Activated CD8-positive, alpha-beta T cell treated with anti-CD3 and anti-CD28 coated beads, Interleukin-2, amount 10 ng/mL, durations not matched to agents 7 days and 5 days (primary cell): ENCODE data around the gene CAMK4. TPM values are rescaled to one million over a fixed set of nuclear protein-coding genes. Genes with fewer than 3 reads are reported as not detected.

ENCODE experiments used
- ATAC-seq: fragments of 150-1000 bp; cut with Tn5 transposase; one replicate; pipeline ENCODE4 v1.10.0; 2021; ENCODE audit warnings: moderate library complexity
- CTCF ChIA-PET: fragments of 350-600 bp; sonication (Branson Sonifier 250); formaldehyde crosslinking; loops from one replicate; lab custom pipeline; 2021; ENCODE audit warnings: antibody characterized with exemption; lab: Charles Lee
- POLR2A ChIA-PET: fragments of 350-600 bp; sonication (Branson Sonifier 250); formaldehyde crosslinking; loops from one replicate; lab custom pipeline; 2021; ENCODE audit warnings: antibody characterized with exemption; lab: Charles Lee
- DNase-seq: peaks from one replicate; pipeline ENCODE4 v3.0.0-alpha.2; 2020
- H3K27ac Mint-ChIP-seq: one replicate; pipeline ENCODE4 v1.8.0; 2021; ENCODE audit warnings: mild to moderate bottlenecking, mixed read lengths
- H3K27me3 Mint-ChIP-seq: one replicate; pipeline ENCODE4 v1.8.0; 2021; ENCODE audit warnings: low read depth, mixed read lengths
- H3K36me3 Mint-ChIP-seq: one replicate; pipeline ENCODE4 v1.8.0; 2021; ENCODE audit warnings: low read depth, mixed read lengths
- H3K4me1 Mint-ChIP-seq: one replicate; pipeline ENCODE4 v1.8.0; 2021; ENCODE audit warnings: low read depth, mixed read lengths
- H3K4me3 Mint-ChIP-seq: one replicate; pipeline ENCODE4 v1.8.0; 2021; ENCODE audit warnings: mild to moderate bottlenecking, mixed read lengths
- H3K9me3 Mint-ChIP-seq: one replicate; pipeline ENCODE4 v1.8.0; 2022; ENCODE audit warnings: mixed read lengths; ENCODE audit not compliant: insufficient read depth
- total RNA-seq, 2 experiments: library from RNA; stranded (reverse); gene quantifications; one replicate each; pipeline ENCODE4 v1.2.3, GENCODE V29; 2021

CAMK4 gene
- total RNA-seq, 2 experiments from 2014 or later = 82.7 to 84.9 TPM

DNA sequence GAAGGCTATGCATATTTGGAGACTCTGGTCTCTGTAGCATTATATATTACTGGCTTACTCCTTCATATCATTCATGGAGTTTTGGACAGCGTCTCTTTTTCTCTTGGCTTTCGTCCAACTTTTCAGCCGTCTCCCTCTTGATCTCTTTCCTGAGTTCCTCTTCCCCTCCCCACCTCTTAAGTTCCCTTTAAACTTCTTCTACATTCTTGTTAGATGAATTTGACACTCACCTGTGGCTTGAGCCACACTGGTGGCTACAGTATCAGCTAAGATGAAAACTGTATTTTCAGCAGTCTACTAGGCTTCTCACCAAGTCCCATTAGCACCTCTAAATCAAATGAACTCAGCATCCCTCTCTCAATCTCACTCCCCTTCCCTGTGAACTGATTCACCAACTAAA is 160.0 kb downstream of the CAMK4 start:
- Mint-ChIP-seq H3K36me3 (peaks cover 32% of the 10 kb centered on the region), H3K9me3 (no peaks in the 10 kb centered on the region), H3K27ac (no peak overlapping the region), H3K4me3 (no peak overlapping the region), H3K27me3 (no peaks in the 10 kb centered on the region), H3K4me1 (peaks cover 2% of the 10 kb centered on the region)
- DNase-seq (no peak), ATAC-seq (no peak)
- ChIA-PET CTCF (no interaction called here), POLR2A (no interaction called here)

GRCh38 chr5:111385051-111385450 is 160.9 kb downstream of the CAMK4 start:
- Mint-ChIP-seq H3K27ac (no peak overlapping the region), H3K36me3 (peaks cover 32% of the 10 kb centered on the region), H3K4me3 (no peak overlapping the region), H3K27me3 (no peaks in the 10 kb centered on the region), H3K9me3 (no peaks in the 10 kb centered on the region), H3K4me1 (peaks cover 2% of the 10 kb centered on the region)
- ChIA-PET POLR2A (no interaction called here), CTCF (no interaction called here)
- ATAC-seq (no peak), DNase-seq (no peak)

- ATAC-seq = no peak
- POLR2A ChIA-PET = interaction anchor here (0.5 kb wide), 1 partner anchor 204 kb away, joined by 3 read pairs; no protein-coding TSS in a partner anchor
- H3K4me1 Mint-ChIP-seq = peaks cover 2% of the 10 kb centered on the region
- no peak for DNase-seq
- no peaks in the 10 kb centered on the region for H3K27me3 Mint-ChIP-seq
- CTCF ChIA-PET = interaction anchor here (0.9 kb wide), 1 partner anchor 65 kb away, joined by 3 read pairs; no protein-coding TSS in a partner anchor
- H3K9me3 Mint-ChIP-seq = no peaks in the 10 kb centered on the region
- H3K27ac Mint-ChIP-seq = no peak overlapping the region
- no peak overlapping the region for H3K4me3 Mint-ChIP-seq
- H3K36me3 Mint-ChIP-seq = peaks cover 33% of the 10 kb centered on the region
Measured at GRCh38 chr5:111385970-111386831, 162.0 kb downstream of the CAMK4 start.

DNA sequence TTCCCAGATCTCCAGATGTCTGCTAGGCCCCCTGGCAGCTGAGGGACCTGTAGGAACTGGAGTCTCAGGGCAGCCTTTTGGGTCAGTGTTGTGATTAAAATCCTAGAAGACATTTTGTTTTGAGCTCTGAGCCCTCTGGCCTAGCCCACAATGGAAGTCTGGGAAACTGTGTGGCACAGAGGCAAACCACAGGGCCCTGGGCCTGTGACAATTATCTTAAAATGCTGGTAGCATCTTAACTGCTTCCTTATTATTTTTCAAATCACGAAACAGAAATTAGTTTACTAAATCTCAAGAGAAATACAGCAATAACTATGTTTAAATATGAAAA is 162.6 kb downstream of the CAMK4 start:
- ChIA-PET CTCF (interaction anchor here (0.9 kb wide), 1 partner anchor 66 kb away, joined by 3 read pairs; no protein-coding TSS in a partner anchor), POLR2A (interaction anchor here (0.5 kb wide), 1 partner anchor 204 kb away, joined by 3 read pairs; no protein-coding TSS in a partner anchor)
- Mint-ChIP-seq H3K4me3 (no peak overlapping the region), H3K36me3 (peaks cover 29% of the 10 kb centered on the region), H3K9me3 (no peaks in the 10 kb centered on the region), H3K27me3 (no peaks in the 10 kb centered on the region), H3K4me1 (peaks cover 2% of the 10 kb centered on the region), H3K27ac (no peak overlapping the region)
- no peak for DNase-seq
- ATAC-seq = no peak

DNA sequence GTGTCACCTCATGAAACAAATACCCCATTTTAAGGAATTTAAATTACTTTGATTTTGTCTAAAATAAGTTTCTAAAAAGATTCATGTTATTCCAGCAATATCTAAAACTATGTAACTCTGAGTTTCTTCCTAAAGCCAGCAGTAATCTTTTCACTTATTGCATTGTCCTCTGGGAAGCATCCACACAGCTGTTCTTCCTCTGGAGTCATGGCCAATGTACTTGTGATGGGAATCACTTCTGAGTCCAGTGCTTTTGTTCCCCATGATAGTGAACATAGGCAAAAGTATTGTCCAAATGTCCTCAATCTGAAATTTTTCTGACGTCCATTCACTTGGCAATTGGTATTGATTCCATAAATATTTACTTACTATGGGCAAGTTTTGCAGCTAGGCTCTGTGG is 163.2 kb downstream of the CAMK4 start:
- Mint-ChIP-seq H3K4me1 (peaks cover 2% of the 10 kb centered on the region), H3K27ac (no peak overlapping the region), H3K4me3 (no peak overlapping the region), H3K9me3 (no peaks in the 10 kb centered on the region), H3K27me3 (no peaks in the 10 kb centered on the region), H3K36me3 (peaks cover 30% of the 10 kb centered on the region)
- ChIA-PET POLR2A (no interaction called here), CTCF (interaction anchor here (0.9 kb wide), 1 partner anchor 66 kb away, joined by 3 read pairs; no protein-coding TSS in a partner anchor)
- ATAC-seq (no peak), DNase-seq (no peak)

GRCh38 chr5:111389390-111390082 is 165.4 kb downstream of the CAMK4 start:
- no peak overlapping the region for H3K27ac Mint-ChIP-seq
- no peak for DNase-seq
- H3K36me3 Mint-ChIP-seq = peaks cover 38% of the 10 kb centered on the region
- peaks cover 2% of the 10 kb centered on the region for H3K4me1 Mint-ChIP-seq
- CTCF ChIA-PET = interaction anchor here (1.3 kb wide), 1 partner anchor 12 kb away, joined by 3 read pairs; no protein-coding TSS in a partner anchor
- POLR2A ChIA-PET = no interaction called here
- ATAC-seq = no peak
- H3K27me3 Mint-ChIP-seq = no peaks in the 10 kb centered on the region
- no peaks in the 10 kb centered on the region for H3K9me3 Mint-ChIP-seq
- no peak overlapping the region for H3K4me3 Mint-ChIP-seq

DNA sequence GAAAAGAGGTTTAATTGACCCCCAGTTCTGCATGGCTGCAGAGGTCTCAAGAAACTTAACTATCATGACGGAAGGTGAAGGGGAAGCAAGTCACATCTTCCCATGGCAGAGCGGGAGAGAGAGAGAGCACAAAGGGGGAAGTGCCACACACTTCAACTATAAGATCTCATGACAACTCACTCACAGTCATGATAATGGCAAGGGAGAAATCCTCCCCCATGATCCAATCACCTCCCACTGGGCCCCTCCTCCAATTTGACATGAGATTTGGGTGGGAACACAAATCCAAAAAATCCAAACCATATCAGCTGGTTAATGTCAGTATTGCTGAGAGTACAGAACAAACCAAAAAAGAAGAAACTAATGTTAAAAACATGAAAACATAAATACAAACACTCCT is 168.0 kb downstream of the CAMK4 start:
- POLR2A ChIA-PET = no interaction called here
- H3K27me3 Mint-ChIP-seq = no peaks in the 10 kb centered on the region
- peaks cover 4% of the 10 kb centered on the region for H3K4me1 Mint-ChIP-seq

GRCh38 chr5:111394586-111394985 is 170.4 kb downstream of the CAMK4 start:
- no peak for DNase-seq
- Mint-ChIP-seq H3K27me3 (no peaks in the 10 kb centered on the region), H3K36me3 (peaks cover 40% of the 10 kb centered on the region), H3K9me3 (no peaks in the 10 kb centered on the region), H3K4me3 (no peak overlapping the region), H3K27ac (no peak overlapping the region), H3K4me1 (peaks cover 2% of the 10 kb centered on the region)
- CTCF ChIA-PET = no interaction called here
- ATAC-seq = no peak
- POLR2A ChIA-PET = no interaction called here

More for the DNA sequence above, 168.0 kb downstream of the CAMK4 start:
- CTCF ChIA-PET = no interaction called here
- Mint-ChIP-seq H3K9me3 (no peaks in the 10 kb centered on the region), H3K27ac (no peak overlapping the region), H3K4me3 (no peak overlapping the region), H3K36me3 (peaks cover 32% of the 10 kb centered on the region)
- ATAC-seq (no peak), DNase-seq (no peak)

DNA sequence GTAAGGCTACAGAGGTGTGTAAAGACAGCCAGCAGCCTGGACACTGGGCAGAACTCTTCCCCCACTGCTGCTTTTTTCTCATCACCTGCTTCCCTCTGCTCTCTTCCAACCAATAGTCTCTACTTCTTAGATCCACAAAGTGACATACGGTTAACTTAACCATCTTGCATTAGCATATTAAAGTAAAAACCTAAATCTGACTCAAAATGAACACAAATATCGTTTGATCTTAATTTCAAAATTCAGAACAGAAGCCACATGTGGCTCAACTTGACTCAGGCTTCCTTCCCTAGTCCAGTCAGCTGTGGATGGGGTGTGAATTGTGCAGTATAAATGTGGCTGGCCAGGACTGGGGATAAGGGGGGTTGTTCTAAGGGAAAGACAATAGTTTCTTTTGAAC is 173.8 kb downstream of the CAMK4 start:
- no peak overlapping the region for H3K4me3 Mint-ChIP-seq
- H3K27ac Mint-ChIP-seq = no peak overlapping the region
- H3K9me3 Mint-ChIP-seq = peaks cover 4% of the 10 kb centered on the region
- CTCF ChIA-PET = no interaction called here
- H3K36me3 Mint-ChIP-seq = peaks cover 59% of the 10 kb centered on the region
- DNase-seq (no peak), ATAC-seq (no peak)
- peaks cover 2% of the 10 kb centered on the region for H3K4me1 Mint-ChIP-seq
- POLR2A ChIA-PET = no interaction called here
- H3K27me3 Mint-ChIP-seq = no peaks in the 10 kb centered on the region

GRCh38 chr5:111399113-111399512 is 174.9 kb downstream of the CAMK4 start:
- Mint-ChIP-seq H3K27ac (no peak overlapping the region), H3K4me1 (peaks cover 2% of the 10 kb centered on the region), H3K36me3 (peaks cover 63% of the 10 kb centered on the region), H3K4me3 (no peak overlapping the region), H3K9me3 (peaks cover 4% of the 10 kb centered on the region), H3K27me3 (no peaks in the 10 kb centered on the region)
- ATAC-seq = no peak
- CTCF ChIA-PET = no interaction called here
- no peak for DNase-seq
- POLR2A ChIA-PET = no interaction called here

GRCh38 chr5:111401906-111402305 is 177.7 kb downstream of the CAMK4 start:
- H3K4me3 Mint-ChIP-seq = no peak overlapping the region
- ChIA-PET CTCF (interaction anchor here (1.2 kb wide), 2 partner anchors 9 to 13 kb away, joined by 3 read pairs; no protein-coding TSS in a partner anchor), POLR2A (no interaction called here)
- H3K4me1 Mint-ChIP-seq = no peaks in the 10 kb centered on the region
- peaks cover 78% of the 10 kb centered on the region for H3K36me3 Mint-ChIP-seq
- no peak for DNase-seq
- H3K9me3 Mint-ChIP-seq = peaks cover 10% of the 10 kb centered on the region
- H3K27me3 Mint-ChIP-seq = no peaks in the 10 kb centered on the region
- H3K27ac Mint-ChIP-seq = no peak overlapping the region
- ATAC-seq = no peak

- POLR2A ChIA-PET = no interaction called here
- DNase-seq (no peak), ATAC-seq (no peak)
- no peaks in the 10 kb centered on the region for H3K4me1 Mint-ChIP-seq
- no peak overlapping the region for H3K27ac Mint-ChIP-seq
- H3K36me3 Mint-ChIP-seq = peaks cover 80% of the 10 kb centered on the region
- CTCF ChIA-PET = no interaction called here
- H3K9me3 Mint-ChIP-seq = peaks cover 23% of the 10 kb centered on the region
- no peak overlapping the region for H3K4me3 Mint-ChIP-seq
- H3K27me3 Mint-ChIP-seq = no peaks in the 10 kb centered on the region
Measured at GRCh38 chr5:111404270-111404769, 180.1 kb downstream of the CAMK4 start.
